Kidney (tissue), 14 donors: Measurements from ENCODE around the gene TM4SF20. TPM values are rescaled to one million over a fixed set of nuclear protein-coding genes. Genes with fewer than 3 reads are reported as not detected.

ENCODE experiments used
- DNase-seq, 5 donors: peaks; one replicate each; pipeline ENCODE4 v3.0.0-alpha.2; 2013 to 2020
- FAIRE-seq: peaks from 2 replicates; lab custom pipeline; 2012; peaks lifted over from hg19 to GRCh38; lab: Jason Lieb, UNC
- H3K27ac ChIP-seq, 2 donors: one replicate each; pipeline ENCODE4 v1.7.0; 2013; ENCODE audit warnings: low read depth in 2 of 2, low read length in 2 of 2, inconsistent platforms in 1 of 2
- H3K27me3 ChIP-seq: one replicate; pipeline ENCODE4 v1.7.1; 2013; ENCODE audit warnings: low read length, inconsistent platforms; ENCODE audit not compliant: control insufficient read depth, insufficient read depth
- H3K36me3 ChIP-seq, 3 donors: one replicate each; pipeline versions ENCODE4 v1.7.0 to v1.7.1; 2013; ENCODE audit warnings: low read length in 3 of 3, control low read depth in 1 of 3, inconsistent platforms in 1 of 3; ENCODE audit not compliant: insufficient read depth in 3 of 3, control insufficient read depth in 2 of 3
- H3K4me1 ChIP-seq, 3 donors: one replicate each; pipeline versions ENCODE4 v1.7.0 to v1.7.1; 2013; ENCODE audit warnings: low read length in 3 of 3, inconsistent platforms in 1 of 3, low read depth in 1 of 3; ENCODE audit not compliant: control insufficient read depth in 2 of 3, insufficient read depth in 2 of 3
- H3K4me3 ChIP-seq, 3 donors: one replicate each; pipeline versions ENCODE4 v1.7.0 to v1.8.1; 2013; ENCODE audit warnings: low read length in 3 of 3, control low read depth in 1 of 3, inconsistent platforms in 1 of 3
- H3K9ac ChIP-seq, 3 donors: one replicate each; pipeline versions ENCODE4 v1.7.0 to v1.7.1; 2013; ENCODE audit warnings: low read length in 3 of 3, control low read depth in 1 of 3, inconsistent platforms in 1 of 3
- H3K9me3 ChIP-seq, 3 donors: one replicate each; pipeline versions ENCODE4 v1.7.0 to v1.7.1; 2013; ENCODE audit warnings: low read length in 3 of 3, control low read depth in 1 of 3, inconsistent platforms in 1 of 3; ENCODE audit not compliant: control insufficient read depth in 2 of 3, insufficient read depth in 1 of 3
- CTCF ChIP-seq: IDR thresholded peaks from 3 replicates; pipeline ENCODE4 v1.5.1; 2012; ENCODE audit warnings: mild to moderate bottlenecking, moderate library complexity, borderline replicate concordance; ENCODE audit not compliant: insufficient read depth; ENCODE audit errors: extremely low read depth
- intact Hi-C: fragments of 100-400 bp; cut with DNase I; formaldehyde crosslinking; loops from one replicate; pipeline ENCODE4 v1.11.1; 2022
- polyA plus RNA-seq: library from polyadenylated mRNA; stranded (reverse); fragments of 350-450 nt; fragmentation: Illumina TruSeq; extraction: RNeasy Lipid Tissue Mini Kit (QIAGEN cat#74804); gene quantifications from one replicate; pipeline ENCODE4 v1.2.3, GENCODE V29; 2014; ENCODE audit warnings: low read depth, low replicate concordance; ENCODE audit not compliant: insufficient read depth
- total RNA-seq: library from RNA; stranded (reverse); fragmentation: NEBNext Ultra II Directional; extraction: Animal tissue kit (Norgen Biotek cat#: 25700); gene quantifications from one replicate; pipeline ENCODE4 v1.2.1, GENCODE V29; 2021
- donor health status: control.
- donor health status: control.
- donor health status: control.
- donor health status: control.
- donor health status: control.
- donor health status: DM: yes; HTN: yes; CAD: no.
- donor health status: Normal renal cell carcinoma (clear cell type).

The TM4SF20 gene
- total and polyA plus RNA-seq, 2 donors from 2014 or later, result not detected

- H3K36me3 ChIP-seq, result no peaks in the 10 kb centered on the region
- no peaks in the 10 kb centered on the region for H3K4me1 ChIP-seq
- no peak overlapping the region for H3K9ac ChIP-seq
- no peaks in the 10 kb centered on the region for H3K9me3 ChIP-seq
- DNase-seq (no peak), FAIRE-seq (no peak)
- H3K27me3 ChIP-seq, result no peaks in the 10 kb centered on the region
- intact Hi-C loops, result no loop called here
- no peak overlapping the region for H3K27ac ChIP-seq
- H3K4me3 ChIP-seq, result no peak overlapping the region
- no peak for TF ChIP-seq CTCF
Measured at GRCh38 chr2:227390468-227391256, 11.6 kb upstream of the TM4SF20 start.

GRCh38 chr2:227389661-227390060 is 10.6 kb upstream of the TM4SF20 start:
- Histone ChIP-seq H3K27ac (no peak overlapping the region), H3K9ac (no peak overlapping the region), H3K36me3 (no peaks in the 10 kb centered on the region), H3K4me1 (no peaks in the 10 kb centered on the region), H3K27me3 (no peaks in the 10 kb centered on the region), H3K4me3 (no peak overlapping the region), H3K9me3 (no peaks in the 10 kb centered on the region)
- no peak for TF ChIP-seq CTCF
- intact Hi-C loops, result no loop called here
- FAIRE-seq (no peak), DNase-seq (no peak)

GRCh38 chr2:227389231-227389630 is 10.1 kb upstream of the TM4SF20 start:
- Histone ChIP-seq H3K4me3 (no peak overlapping the region), H3K9me3 (no peaks in the 10 kb centered on the region), H3K27me3 (no peaks in the 10 kb centered on the region), H3K4me1 (no peaks in the 10 kb centered on the region), H3K9ac (no peak overlapping the region), H3K27ac (no peak overlapping the region), H3K36me3 (no peaks in the 10 kb centered on the region)
- intact Hi-C loops, result no loop called here
- DNase-seq, result no peak
- TF ChIP-seq CTCF, result no peak
- FAIRE-seq, result no peak
